Skeletal muscle tissue (tissue), 4 donors: ENCODE data around the gene S100A16. TPM values are rescaled to one million over a fixed set of nuclear protein-coding genes. Genes with fewer than 3 reads are reported as not detected.
"Not testable (repeated sequence)": the region's sequence is repeated elsewhere in the genome, so short reads cannot be mapped to it uniquely, and the experiment has no call there.

ENCODE experiments used
- H3K27ac ChIP-seq: one replicate; pipeline ENCODE4 v1.7.0; 2013; ENCODE audit warnings: mild to moderate bottlenecking, low read depth, low read length, inconsistent platforms
- H3K27me3 ChIP-seq, 3 donors: one replicate each; pipeline ENCODE4 v1.7.0; 2013; ENCODE audit warnings: low read length in 3 of 3; ENCODE audit not compliant: control insufficient read depth in 3 of 3, insufficient read depth in 3 of 3
- H3K36me3 ChIP-seq, 3 donors: one replicate each; pipeline ENCODE4 v1.7.0; 2013; ENCODE audit warnings: low read length in 3 of 3; ENCODE audit not compliant: control insufficient read depth in 3 of 3, insufficient read depth in 3 of 3
- H3K4me1 ChIP-seq, 3 donors: one replicate each; pipeline ENCODE4 v1.7.0; 2013; ENCODE audit warnings: low read length in 3 of 3, mild to moderate bottlenecking in 3 of 3; ENCODE audit not compliant: control insufficient read depth in 3 of 3, insufficient read depth in 3 of 3
- H3K4me3 ChIP-seq, 3 donors: one replicate each; pipeline ENCODE4 v1.7.0; 2013; ENCODE audit warnings: low read length in 3 of 3
- H3K9ac ChIP-seq, 3 donors: one replicate each; pipeline ENCODE4 v1.7.0; 2013; ENCODE audit warnings: low read length in 3 of 3, mild to moderate bottlenecking in 3 of 3, moderate library complexity in 2 of 3, low read depth in 1 of 3
- H3K9me3 ChIP-seq, 3 donors: one replicate each; pipeline ENCODE4 v1.7.0; 2013; ENCODE audit warnings: low read length in 3 of 3; ENCODE audit not compliant: control insufficient read depth in 3 of 3
- total RNA-seq: library from RNA; depleted of rRNA; stranded (reverse); fragments of >200 nt; gene quantifications from one replicate; pipeline ENCODE4 v1.2.3, GENCODE V29; 2014
- donor health status: Osteomylitis.

S100A16 gene
- total RNA-seq, 1 donor from 2014 or later: 36.0 TPM

DNA sequence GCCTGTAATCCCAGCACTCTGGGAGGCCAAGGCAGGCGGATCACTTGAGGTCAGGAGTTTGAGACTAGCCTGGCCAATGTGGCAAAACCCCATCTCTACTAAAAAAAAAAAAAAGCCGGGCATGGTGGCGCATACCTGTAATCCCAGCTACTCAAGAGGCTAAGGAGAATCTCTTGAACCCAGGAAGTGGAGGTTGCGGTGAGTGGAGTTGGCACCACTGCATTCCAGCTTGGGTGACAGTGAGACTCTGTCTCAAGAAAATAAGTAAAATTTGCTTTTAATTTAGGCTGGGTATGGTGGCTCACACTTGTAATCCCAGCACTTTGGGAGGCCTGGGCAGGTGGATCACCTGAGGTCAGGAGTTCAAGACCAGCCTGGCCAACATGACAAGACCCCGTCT, 27.3 kb upstream of the S100A16 start:
- Histone ChIP-seq H3K4me1 (peaks cover 55 to 83% (median 69%) of the 10 kb centered on the region in 3 donors), H3K27ac (peak overlapping the region; percentile 79), H3K36me3 (peaks cover 33 to 77% (median 57%) of the 10 kb centered on the region in 3 donors)
- not testable (repeated sequence) for H3K4me3 ChIP-seq, H3K9ac ChIP-seq, H3K9me3 ChIP-seq, H3K27me3 ChIP-seq

DNA sequence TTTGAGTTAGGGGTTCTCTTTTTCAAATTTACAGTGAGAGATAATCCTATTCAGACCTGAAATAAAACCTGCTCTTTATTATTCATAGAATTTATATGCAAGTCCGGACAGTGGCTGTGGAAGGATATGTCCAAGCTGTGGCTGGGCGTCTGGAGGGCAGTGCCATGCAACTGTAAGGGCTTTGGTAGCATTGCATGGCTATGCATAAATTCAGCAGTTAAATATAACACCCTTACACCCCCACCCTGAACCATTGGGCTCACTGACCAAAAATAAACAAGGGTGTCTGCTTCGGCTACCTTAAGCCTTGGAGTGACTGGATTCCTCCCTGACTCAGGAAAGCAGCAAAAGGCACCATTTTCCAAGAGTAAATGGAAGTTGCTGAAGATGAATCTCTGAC, 26.3 kb upstream of the S100A16 start:
- Histone ChIP-seq H3K4me1 (peaks cover 53 to 84% (median 70%) of the 10 kb centered on the region in 3 donors), H3K4me3 (peak overlapping the region in 1 of 3 donors; percentile 27), H3K36me3 (peaks cover 27 to 69% (median 51%) of the 10 kb centered on the region in 3 donors), H3K27ac (peak overlapping the region; percentile 79), H3K27me3 (no peaks in the 10 kb centered on the region), H3K9me3 (no peaks in the 10 kb centered on the region), H3K9ac (peak overlapping the region in 2 of 3 donors; percentile 51 to 65)

DNA sequence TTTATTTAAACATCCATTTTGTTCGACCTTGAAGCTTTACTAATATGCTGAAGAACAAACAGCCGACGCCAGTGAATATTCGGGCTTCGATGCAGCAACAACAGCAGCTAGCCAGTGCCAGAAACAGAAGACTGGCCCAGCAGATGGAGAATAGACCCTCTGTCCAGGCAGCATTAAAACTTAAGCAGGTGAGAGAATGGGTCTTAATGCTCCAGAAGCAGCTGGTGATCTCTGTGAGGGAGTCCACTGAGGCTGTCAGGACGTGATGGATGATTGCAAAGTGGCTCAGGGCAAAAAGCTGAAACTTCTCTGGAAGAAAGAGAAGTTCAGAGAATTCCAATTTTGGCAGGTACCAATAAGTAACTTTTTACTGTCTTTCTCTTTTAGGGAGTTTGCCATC, 25.3 kb upstream of the S100A16 start:
- Histone ChIP-seq H3K36me3 (peaks cover 30 to 59% (median 49%) of the 10 kb centered on the region in 3 donors), H3K9ac (peak overlapping the region; percentile 1 to 51 (median 33)), H3K4me3 (peak overlapping the region in 1 of 3 donors; percentile 46), H3K9me3 (no peaks in the 10 kb centered on the region), H3K4me1 (peaks cover 49 to 81% (median 65%) of the 10 kb centered on the region in 3 donors), H3K27me3 (no peaks in the 10 kb centered on the region), H3K27ac (peak overlapping the region; percentile 79)

DNA sequence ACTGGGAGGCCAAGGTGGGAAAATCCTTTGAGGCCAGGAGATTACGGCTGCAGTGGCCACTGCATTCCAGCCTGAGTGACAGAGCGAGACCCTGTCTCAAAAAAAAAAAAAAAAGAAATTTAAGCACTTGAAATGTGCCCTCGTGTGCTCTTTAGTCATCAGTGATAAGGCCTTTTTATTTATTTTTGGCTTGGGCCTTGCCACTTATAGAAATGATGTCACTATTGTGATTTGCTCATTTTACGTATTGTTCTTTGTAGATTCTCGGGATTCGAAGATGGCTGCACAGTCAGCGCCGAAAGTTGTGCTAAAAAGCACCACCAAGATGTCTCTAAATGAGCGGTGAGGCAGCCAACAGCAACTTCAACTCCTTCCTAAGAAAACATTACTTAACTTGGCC, 23.4 kb upstream of the S100A16 start:
- Histone ChIP-seq H3K27me3 (no peaks in the 10 kb centered on the region), H3K4me3 (peak overlapping the region; percentile 45 to 99 (median 56)), H3K9me3 (no peaks in the 10 kb centered on the region), H3K36me3 (peaks cover 21 to 47% (median 30%) of the 10 kb centered on the region in 3 donors), H3K9ac (peak overlapping the region in 1 of 3 donors; percentile 70), H3K27ac (peak overlapping the region; percentile 79), H3K4me1 (peaks cover 60 to 72% (median 72%) of the 10 kb centered on the region in 3 donors)

DNA sequence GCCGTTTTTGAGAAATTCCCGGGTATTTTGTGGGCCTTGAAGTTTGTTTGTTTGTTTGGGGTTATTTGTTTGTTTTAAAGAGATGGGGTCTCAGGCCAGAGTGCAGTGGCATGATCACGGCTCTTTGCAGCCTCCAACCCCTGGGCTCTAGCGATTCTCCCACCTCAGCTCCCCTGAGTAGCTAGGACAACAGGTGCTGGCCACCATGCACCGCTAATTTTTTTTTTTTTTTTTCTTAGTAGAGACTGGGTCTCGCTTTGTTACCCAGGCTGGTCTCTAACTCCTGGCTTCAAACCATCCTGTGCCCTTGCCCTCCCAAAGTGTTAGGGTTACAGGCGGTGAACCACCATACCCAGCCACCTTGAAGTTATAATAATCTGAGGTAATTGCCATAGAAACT, 22.9 kb upstream of the S100A16 start:
- Histone ChIP-seq H3K4me1 (peaks cover 63 to 72% (median 72%) of the 10 kb centered on the region in 3 donors), H3K27ac (peak overlapping the region; percentile 79), H3K4me3 (peak overlapping the region; percentile 45 to 99 (median 56))

DNA sequence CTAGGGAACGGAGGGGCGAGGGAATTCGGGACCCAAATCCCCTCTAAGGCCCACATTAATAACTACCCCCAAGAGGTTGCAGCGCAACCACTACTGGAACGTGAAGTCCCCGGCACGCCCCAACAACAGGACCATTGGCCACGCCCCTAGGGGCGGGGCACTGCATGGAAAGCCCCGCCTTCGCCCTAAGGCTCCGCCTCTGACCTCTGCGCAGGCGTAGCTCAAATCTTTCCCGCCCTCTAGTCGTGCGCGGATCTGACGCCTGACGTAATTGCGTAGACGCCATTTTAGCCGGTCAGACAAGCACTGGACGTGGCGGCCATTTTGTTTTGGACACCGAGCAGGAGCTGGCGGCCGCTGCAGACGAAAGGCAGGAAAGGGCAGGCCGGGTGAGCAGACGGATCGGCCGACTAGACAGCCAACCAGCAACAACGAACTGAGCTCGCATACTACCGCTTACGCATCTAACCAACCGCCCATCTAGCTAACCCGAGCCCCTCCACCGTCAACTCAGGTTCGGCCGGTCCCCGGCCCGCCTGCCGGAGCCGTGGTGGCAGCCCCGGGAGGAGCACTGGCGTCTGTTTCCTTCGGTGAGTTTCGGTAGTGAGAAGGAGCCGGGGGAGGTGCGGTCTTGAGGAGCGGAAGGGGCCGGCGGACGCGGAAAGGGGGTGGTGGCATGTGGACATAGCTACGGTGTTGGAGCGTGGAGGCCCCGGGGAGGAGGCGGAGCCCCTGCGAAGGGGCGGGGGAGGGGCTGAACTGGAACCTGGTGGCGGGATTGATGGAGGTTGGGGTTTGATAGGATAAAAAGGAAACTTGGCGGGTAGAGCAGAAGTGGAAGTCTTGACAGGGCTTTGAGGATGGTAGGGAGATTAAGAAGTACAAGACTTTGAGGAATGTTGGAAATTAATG, 21.1 kb upstream of the S100A16 start, which contains the start of gene CHTOP:
TSS of gene CHTOP (plus strand) at position 313 of the 912 bp plus-strand sequence. CDS start 2,523 bp downstream, outside the sequence.
- H3K9ac ChIP-seq: peak within 1 kb of the TSS; percentile 99 to 100 (median 100)
- peaks cover 19 to 28% (median 20%) of the 10 kb centered on the region in 3 donors for H3K36me3 ChIP-seq
- peaks cover 67 to 75% (median 73%) of the 10 kb centered on the region in 3 donors for H3K4me1 ChIP-seq
- peak within 1 kb of the TSS; percentile 99 for H3K27ac ChIP-seq
- peak within 1 kb of the TSS; percentile 98 to 99 (median 99) for H3K4me3 ChIP-seq
- no peaks in the 10 kb centered on the region for H3K27me3 ChIP-seq
- no peaks in the 10 kb centered on the region for H3K9me3 ChIP-seq

More for the DNA sequence above, 22.9 kb upstream of the S100A16 start:
- Histone ChIP-seq H3K9ac (peak overlapping the region; percentile 43 to 99 (median 70)), H3K9me3 (no peaks in the 10 kb centered on the region), H3K36me3 (peaks cover 19 to 43% (median 26%) of the 10 kb centered on the region in 3 donors), H3K27me3 (no peaks in the 10 kb centered on the region)

DNA sequence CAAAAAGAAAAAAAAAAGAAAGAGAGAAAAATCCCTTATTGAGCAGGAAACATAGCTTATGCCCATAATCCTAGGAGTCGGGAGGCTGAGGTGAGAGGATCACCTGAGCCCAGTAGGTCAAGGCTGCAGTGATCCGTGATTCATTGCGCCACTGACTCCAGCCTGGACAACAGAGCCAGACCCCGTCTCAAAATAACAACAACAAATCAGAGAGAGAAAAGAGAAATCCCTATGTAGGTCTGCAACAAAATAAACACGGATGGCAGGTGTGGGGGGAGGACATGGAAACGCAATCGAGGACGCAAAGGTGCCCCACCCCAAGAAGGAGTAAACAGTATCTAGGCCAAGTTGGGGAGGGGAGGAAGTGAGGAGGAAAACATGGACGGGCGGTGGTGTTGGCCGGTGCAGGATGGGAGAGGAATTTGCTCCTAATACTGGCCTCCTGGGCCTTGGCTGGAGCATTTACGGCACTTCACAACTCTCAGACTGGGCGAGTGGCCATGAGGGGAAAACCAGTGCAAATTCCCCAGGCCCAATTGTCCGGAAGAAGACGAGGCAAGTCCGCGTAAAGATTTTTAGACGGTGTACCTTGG, 20.3 kb upstream of the S100A16 start:
- Histone ChIP-seq H3K4me3 (peak overlapping the region; percentile 67 to 99 (median 98)), H3K36me3 (peaks cover 18 to 24% (median 20%) of the 10 kb centered on the region in 3 donors), H3K9ac (peak overlapping the region; percentile 36 to 100 (median 99)), H3K27ac (peak overlapping the region; percentile 99), H3K9me3 (no peaks in the 10 kb centered on the region), H3K27me3 (no peaks in the 10 kb centered on the region), H3K4me1 (peaks cover 60 to 76% (median 65%) of the 10 kb centered on the region in 3 donors)

DNA sequence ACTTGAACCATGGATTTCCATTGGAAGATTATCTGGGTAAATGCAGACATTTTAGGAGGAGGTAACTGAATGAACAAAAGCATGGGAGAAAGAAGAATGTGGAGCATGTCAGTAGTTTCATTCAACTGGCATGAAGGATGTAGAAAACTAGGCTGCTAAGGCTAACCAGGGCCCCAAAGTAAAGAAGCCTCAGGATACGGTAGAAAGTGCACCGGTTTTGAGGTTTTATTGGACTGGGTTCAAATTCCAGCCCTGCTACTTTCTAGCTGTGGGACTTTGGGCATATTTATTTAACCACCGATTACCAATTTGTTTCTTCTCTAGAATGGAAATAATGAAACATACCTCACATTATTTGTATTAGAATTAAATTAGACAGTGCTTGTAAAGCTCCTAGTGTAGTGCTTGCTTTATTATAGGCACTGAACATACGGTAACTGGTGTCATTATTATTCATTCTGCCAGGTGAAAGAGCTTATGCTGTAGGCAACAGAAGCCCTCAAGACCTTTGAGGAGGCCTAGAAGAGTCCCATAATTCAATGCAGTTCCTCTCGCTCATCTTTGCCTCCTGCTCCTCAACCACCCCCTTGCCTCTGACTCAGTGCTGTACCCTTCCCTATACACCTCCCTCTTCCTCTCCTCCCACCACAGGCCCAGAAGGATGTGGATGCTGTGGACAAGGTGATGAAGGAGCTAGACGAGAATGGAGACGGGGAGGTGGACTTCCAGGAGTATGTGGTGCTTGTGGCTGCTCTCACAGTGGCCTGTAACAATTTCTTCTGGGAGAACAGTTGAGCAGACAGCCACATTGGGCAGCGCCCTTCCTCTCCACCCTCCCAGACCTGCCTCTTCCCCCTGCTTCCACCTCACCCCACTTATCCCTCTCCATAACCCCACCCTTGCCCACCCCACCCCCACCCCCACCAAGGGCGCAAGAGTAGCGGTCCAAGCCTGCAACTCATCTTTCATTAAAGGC, 18.4 kb upstream of the S100A16 start:
- Histone ChIP-seq H3K4me1 (peaks cover 58 to 75% (median 61%) of the 10 kb centered on the region in 3 donors), H3K27ac (peak overlapping the region; percentile 91), H3K9ac (peak overlapping the region; percentile 40 to 96 (median 40)), H3K36me3 (peaks cover 1 to 11% (median 8%) of the 10 kb centered on the region in 3 donors), H3K27me3 (no peaks in the 10 kb centered on the region), H3K4me3 (peak overlapping the region in 2 of 3 donors; percentile 75 to 84), H3K9me3 (no peaks in the 10 kb centered on the region)

DNA sequence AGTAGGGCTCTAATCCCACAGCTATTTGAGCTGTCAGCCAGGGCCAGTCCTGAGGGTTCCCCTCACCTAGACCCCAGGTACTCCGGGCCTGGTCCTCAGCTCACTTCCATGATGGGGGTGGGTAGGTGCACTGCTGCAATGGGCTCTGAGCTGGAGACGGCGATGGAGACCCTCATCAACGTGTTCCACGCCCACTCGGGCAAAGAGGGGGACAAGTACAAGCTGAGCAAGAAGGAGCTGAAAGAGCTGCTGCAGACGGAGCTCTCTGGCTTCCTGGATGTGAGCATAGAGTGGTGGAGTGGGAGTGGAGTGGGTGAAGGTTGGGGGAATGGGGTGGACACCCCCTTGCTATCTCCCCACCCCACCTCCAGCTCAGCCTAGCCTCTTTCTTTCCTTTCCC, 17.4 kb upstream of the S100A16 start:
- peak overlapping the region; percentile 63 to 96 (median 85) for H3K9ac ChIP-seq
- H3K4me3 ChIP-seq: peak overlapping the region; percentile 75 to 84 (median 75)
- peaks cover 2 to 12% (median 6%) of the 10 kb centered on the region in 3 donors for H3K36me3 ChIP-seq
- no peaks in the 10 kb centered on the region for H3K9me3 ChIP-seq
- H3K27me3 ChIP-seq: no peaks in the 10 kb centered on the region
- H3K4me1 ChIP-seq: peaks cover 57 to 73% (median 60%) of the 10 kb centered on the region in 3 donors
- peak overlapping the region; percentile 91 for H3K27ac ChIP-seq
